ENCODE results near the gene PERP. TPM values are rescaled to one million over a fixed set of nuclear protein-coding genes. Genes with fewer than 3 reads are reported as not detected.
"Not testable (repeated sequence)": the region's sequence is repeated elsewhere in the genome, so short reads cannot be mapped to it uniquely, and the experiment has no call there.

The PERP gene
- total and polyA plus RNA-seq, 7 donors: 0.70 to 12.3 (median 1.3) TPM

- Histone ChIP-seq H3K27me3 (ENCODE audit: insufficient read depth in 3 of 3, low read length in 2 of 3) (no peaks in the 10 kb centered on the region), H3K4me3 (no peak overlapping the region), H3K9me3 (no peaks in the 10 kb centered on the region), H3K4me1 (no peaks in the 10 kb centered on the region), H3K36me3 (ENCODE audit: insufficient read depth in 1 of 2, low read depth in 1 of 2) (no peaks in the 10 kb centered on the region), H3K27ac (no peak overlapping the region)
- intact Hi-C loops (cut with DNase I): no loop called here
- WGBS, 3 donors: 87% methylated on average over 12 of the region's 12 CpGs
- no peak for ATAC-seq
- TF ChIP-seq CTCF (IDR thresholded peaks at IDR 0.05): no peak
- no peak for DNase-seq
These were observed 25.0 kb downstream of the PERP start for GRCh38 chr6:138082232-138082631.

- H3K9me3 ChIP-seq; H3K4me3 ChIP-seq; intact Hi-C loops (cut with DNase I); H3K27me3 ChIP-seq (ENCODE audit: insufficient read depth in 3 of 3, low read length in 2 of 3); DNase-seq; H3K36me3 ChIP-seq (ENCODE audit: insufficient read depth in 1 of 2, low read depth in 1 of 2); H3K4me1 ChIP-seq; ATAC-seq; H3K27ac ChIP-seq: not testable (repeated sequence)
These were observed 27.7 kb downstream of the PERP start for GRCh38 chr6:138079556-138079955.

GRCh38 chr6:138078491-138078890, 28.7 kb downstream of the PERP start:
- Histone ChIP-seq H3K27me3 (ENCODE audit: insufficient read depth in 3 of 3, low read length in 2 of 3) (no peaks in the 10 kb centered on the region), H3K27ac (no peak overlapping the region), H3K9me3 (no peaks in the 10 kb centered on the region), H3K4me3 (no peak overlapping the region), H3K4me1 (no peaks in the 10 kb centered on the region), H3K36me3 (ENCODE audit: insufficient read depth in 1 of 2, low read depth in 1 of 2) (no peaks in the 10 kb centered on the region)
- ATAC-seq (no peak), DNase-seq (no peak)
- intact Hi-C loops (cut with DNase I): no loop called here
- 83 to 85% (median 84%) methylated on average over 2 of the region's 2 CpGs for WGBS, 3 donors
- TF ChIP-seq CTCF (IDR thresholded peaks at IDR 0.05): no peak

- no peak for TF ChIP-seq CTCF (IDR thresholded peaks at IDR 0.05)
- Histone ChIP-seq H3K27ac (no peak overlapping the region), H3K9me3 (no peaks in the 10 kb centered on the region), H3K27me3 (ENCODE audit: insufficient read depth in 3 of 3, low read length in 2 of 3) (no peaks in the 10 kb centered on the region), H3K4me3 (no peak overlapping the region), H3K4me1 (no peaks in the 10 kb centered on the region), H3K36me3 (ENCODE audit: insufficient read depth in 1 of 2, low read depth in 1 of 2) (no peaks in the 10 kb centered on the region)
- ATAC-seq: no peak
- intact Hi-C loops (cut with DNase I): no loop called here
- DNase-seq: no peak
- 83 to 91% (median 91%) methylated on average over 1 of the region's 1 CpG for WGBS, 3 donors
These were observed 34.0 kb downstream of the PERP start for GRCh38 chr6:138073264-138073663.

- H3K27ac ChIP-seq: no peak overlapping the region
- no peak for TF ChIP-seq CTCF (IDR thresholded peaks at IDR 0.05)
- no peaks in the 10 kb centered on the region for H3K4me1 ChIP-seq
- WGBS, 3 donors: 84 to 95% (median 87%) methylated on average over 2 of the region's 2 CpGs
- H3K9me3 ChIP-seq: no peaks in the 10 kb centered on the region
- no peak for ATAC-seq
- H3K36me3 ChIP-seq (ENCODE audit: insufficient read depth in 1 of 2, low read depth in 1 of 2): no peaks in the 10 kb centered on the region
- intact Hi-C loops (cut with DNase I): no loop called here
- no peak overlapping the region for H3K4me3 ChIP-seq
- no peaks in the 10 kb centered on the region for H3K27me3 ChIP-seq (ENCODE audit: insufficient read depth in 3 of 3, low read length in 2 of 3)
- no peak for DNase-seq
These were observed 43.5 kb downstream of the PERP start for GRCh38 chr6:138063726-138064125.
